K562 (cell line): ENCODE measurements around the gene ALDH9A1. TPM values are rescaled to one million over a fixed set of nuclear protein-coding genes. Genes with fewer than 3 reads are reported as not detected.

ENCODE experiments used
- ATAC-seq: fragments of 200-7000 bp; cut with Tn5 transposase; 3 replicates; pipeline ENCODE4 v1.9.1; 2020; ENCODE audit warnings: moderate library complexity
- BruUV-seq: library from RNA; stranded (reverse); fragments of 400-500 nt; replicated peaks from 2 replicates; lab custom pipeline; 2021; lab: Mats Ljungman, UMichigan
- CTCF ChIA-PET: fragments of 300-600 bp; formaldehyde crosslinking; extraction: SDS; loops from one replicate; lab custom pipeline; 2021; ENCODE audit warnings: low intra/inter-chr PET ratio; lab: Yijun Ruan, JAX
- POLR2A ChIA-PET: fragments of 300-600, 350-650 bp; sonication (Branson Sonifier 250); formaldehyde crosslinking; extraction: SDS; loops from one replicate; lab custom pipeline; 2021; ENCODE audit warnings: antibody characterized with exemption, inconsistent platforms; lab: Yijun Ruan, JAX
- DNase-seq, 4 experiments: peaks; one replicate each; pipeline versions ENCODE4 v3.0.0 to v3.0.0-alpha.2; 2011 to 2018; ENCODE audit warnings: low spot score in 3 of 4, mixed read lengths in 3 of 4; ENCODE audit errors: extremely low read depth in 1 of 4
- FAIRE-seq: peaks from 2 replicates; lab custom pipeline; 2011; peaks lifted over from hg19 to GRCh38; lab: Jason Lieb, UNC
- H2AFZ ChIP-seq: 2 replicates; pipeline ENCODE4 v1.6.0; 2011; ENCODE audit warnings: low read depth, low read length, control low read depth, inconsistent platforms
- H3K27ac ChIP-seq: fragments of 200-600 bp; 3 replicates; pipeline ENCODE4 v1.8.0; 2011; ENCODE audit warnings: low read depth, mild to moderate bottlenecking, control low read depth, inconsistent platforms, low read length, moderate library complexity, mixed read lengths; ENCODE audit errors: extremely low read depth
- H3K27me3 ChIP-seq, 2 experiments: fragments of 300-600 bp in 1 of 2; 2 replicates in 1 of 2; 3 replicates in 1 of 2; pipeline versions ENCODE4 v1.6.0 to v1.8.0; 2011; ENCODE audit warnings: inconsistent platforms in 2 of 2, low read length in 2 of 2, mild to moderate bottlenecking in 1 of 2, mixed read lengths in 1 of 2, moderate library complexity in 1 of 2; ENCODE audit not compliant: control insufficient read depth in 2 of 2, insufficient read depth in 2 of 2
- H3K36me3 ChIP-seq: fragments of 300-600 bp; 3 replicates; pipeline ENCODE4 v1.8.0; 2011; ENCODE audit warnings: mild to moderate bottlenecking, low read length, inconsistent platforms; ENCODE audit not compliant: control insufficient read depth, insufficient read depth
- H3K4me1 ChIP-seq, 2 experiments: fragments of 200-600 bp in 1 of 2; replicated peaks in 1 of 2; 2 replicates in 1 of 2; 3 replicates in 1 of 2; pipeline versions ENCODE4 v1.5.1 to v1.8.0; 2011; ENCODE audit warnings: inconsistent platforms in 2 of 2, low read length in 2 of 2, mild to moderate bottlenecking in 1 of 2, mixed read lengths in 1 of 2, moderate library complexity in 1 of 2; ENCODE audit not compliant: control insufficient read depth in 2 of 2, insufficient read depth in 2 of 2
- H3K4me2 ChIP-seq: 2 replicates; pipeline ENCODE4 v1.6.1; 2011; ENCODE audit warnings: low read length, control low read depth, inconsistent platforms, mixed read lengths; ENCODE audit not compliant: insufficient read depth
- H3K4me3 ChIP-seq: fragments of 200-600 bp; sonication (generic), shearing (Covaris generic); 2 replicates; pipeline ENCODE4 v1.5.1; 2016; ENCODE audit warnings: control low read depth, inconsistent platforms
- H3K79me2 ChIP-seq: fragments of 200-600 bp; 3 replicates; pipeline ENCODE4 v1.8.0; 2011; ENCODE audit warnings: low read length, inconsistent platforms; ENCODE audit not compliant: control insufficient read depth, insufficient read depth
- H3K9ac ChIP-seq, 2 experiments: 2 replicates each; pipeline versions ENCODE4 v1.6.0 to v1.6.1; 2011; ENCODE audit warnings: low read depth in 2 of 2, low read length in 2 of 2, control low read depth in 1 of 2, inconsistent platforms in 1 of 2, mild to moderate bottlenecking in 1 of 2, mixed read lengths in 1 of 2; ENCODE audit not compliant: insufficient read depth in 1 of 2
- H3K9me1 ChIP-seq: one replicate; pipeline ENCODE4 v1.6.0; 2011; ENCODE audit warnings: inconsistent platforms, mild to moderate bottlenecking, low read length, moderate library complexity; ENCODE audit not compliant: control insufficient read depth, insufficient read depth
- H3K9me3 ChIP-seq: replicated peaks from 2 replicates; pipeline ENCODE4 v1.5.1; 2011; ENCODE audit warnings: low read depth, low read length, inconsistent platforms; ENCODE audit not compliant: control insufficient read depth, insufficient read depth
- H4K20me1 ChIP-seq: replicated peaks from 2 replicates; pipeline ENCODE4 v1.6.1; 2011; ENCODE audit warnings: low read length, inconsistent platforms, mixed read lengths; ENCODE audit not compliant: control insufficient read depth, insufficient read depth
- ATF1 ChIP-seq, 2 experiments: fragments of 450-650 bp in 1 of 2; IDR thresholded peaks; 2 replicates each; pipeline ENCODE4 v1.6.1; 2016; ENCODE audit warnings: missing compliant biosample characterization in 1 of 2, missing genetic modification characterization in 1 of 2
- CXXC5 ChIP-seq: fragments of 250-450 bp; sonication (Bioruptor Pico); IDR thresholded peaks from 2 replicates; pipeline ENCODE4 v1.8.0; 2022; ENCODE audit warnings: inconsistent platforms, mild to moderate bottlenecking, moderate library complexity
- IRF9 ChIP-seq: fragments of 450-650 bp; IDR thresholded peaks from 2 replicates; pipeline ENCODE4 v1.6.1; 2016; ENCODE audit warnings: missing biosample characterization, missing genetic modification characterization
- SIN3A ChIP-seq, 2 experiments: fragments of 150-350 bp in 1 of 2; IDR thresholded peaks; 2 replicates each; pipeline ENCODE4 v1.6.1; 2011 to 2016; ENCODE audit warnings: borderline replicate concordance in 2 of 2, low read depth in 2 of 2, low read length in 2 of 2, mild to moderate bottlenecking in 2 of 2, moderate library complexity in 2 of 2; ENCODE audit not compliant: control insufficient read depth in 1 of 2
- ZBED1 ChIP-seq: IDR thresholded peaks from 2 replicates; pipeline ENCODE4 v1.6.1; 2014
- ZBTB26 ChIP-seq: fragments of 450-650 bp; formaldehyde crosslinking; IDR thresholded peaks from 2 replicates; pipeline ENCODE4 v1.4.0; 2022; ENCODE audit warnings: missing genetic modification characterization
- ZNF12 ChIP-seq: sonication (generic); formaldehyde crosslinking; IDR thresholded peaks from 2 replicates; pipeline ENCODE4 v1.4.0; 2020; ENCODE audit warnings: mild to moderate bottlenecking, missing genetic modification reagents
- WGBS: fragments of 100-300 bp; shearing (Covaris generic); methylation state at CpG from one replicate; pipeline ENCODE4 v1.1.6; 2016; ENCODE audit warnings: low coverage, mixed read lengths; ENCODE audit not compliant: insufficient coverage; ENCODE audit errors: missing lambda C conversion rate; 5-methylcytosine and 5-hydroxymethylcytosine counted together
- in situ Hi-C: fragments of 300-500 bp; cut with MboI; formaldehyde crosslinking; loops from 4 replicates; pipeline ENCODE4 v1.15.0; 2018; ENCODE audit warnings: inconsistent platforms, mixed read lengths
- intact Hi-C: fragments of 100-400 bp; cut with micrococcal nuclease; formaldehyde crosslinking; loops from 2 replicates; pipeline ENCODE4 v1.14.2; 2022
- polyA plus RNA-seq, 8 experiments: library from polyadenylated mRNA; depleted of rRNA in 4 of 8; stranded (reverse) in 5 of 8; unstranded in 3 of 8; fragments of >200 nt; fragmentation: Nextera tagmentation in 2 of 8; fragmentation: Illumina TruSeq in 1 of 8; extraction: Ambion mirVana in 2 of 8; extraction: Trizol in 1 of 8; gene quantifications; 2 replicates each; pipeline versions ENCODE4 v1.2.1 to v1.2.3, GENCODE V29; 2011 to 2014; ENCODE audit warnings: inconsistent platforms in 1 of 8, missing spikeins in 1 of 8
- total RNA-seq, 7 experiments: library from RNA; depleted of rRNA in 6 of 7; stranded (reverse); fragments of >200 nt in 6 of 7; fragmentation: Illumina TruSeq in 2 of 7; extraction: Trizol in 2 of 7; gene quantifications; 2 replicates each; pipeline versions ENCODE4 v1.2.1 to v1.2.3, GENCODE V29; 2011 to 2021; ENCODE audit warnings: low replicate concordance in 1 of 7

The ALDH9A1 gene
- total and polyA plus RNA-seq, 9 of the 15 experiments (the other 6 are each of a cell fraction or from before 2014, with no cell fraction given), result 26.5 to 54.3 (median 39.2) TPM

- no peak overlapping the region for H3K9ac ChIP-seq
- DNase-seq (no peak), ATAC-seq (no peak), FAIRE-seq (no peak)
- H3K36me3 ChIP-seq, result peaks cover 28% of the 10 kb centered on the region; the same call in 2 of the 3 replicates
- no peak overlapping the region for H3K4me2 ChIP-seq
- in situ Hi-C loops (no loop called here), intact Hi-C loops (no loop called here)
- no peaks in the 10 kb centered on the region for H3K9me3 ChIP-seq
- ChIA-PET POLR2A (interaction anchor here (1.0 kb wide), 1 partner anchor 10 kb away, joined by 5 read pairs; the partner anchor contains the start of gene ALDH9A1), CTCF (no interaction called here)
- H3K9me1 ChIP-seq, result no peaks in the 10 kb centered on the region
- no peaks in the 10 kb centered on the region; a peak in 2 of 5 replicates for H3K4me1 ChIP-seq
- no peak overlapping the region for H2AFZ ChIP-seq
- H4K20me1 ChIP-seq, result no peaks in the 10 kb centered on the region
- H3K27ac ChIP-seq, result no peak overlapping the region
- WGBS, result 87% methylated on average over 5 of the region's 5 CpGs
- TF ChIP-seq ZBTB26 (CRISPR knock-in tag) (no peak), ATF1 (CRISPR knock-in tag; IDR thresholded peaks at IDR 0.05) (no peak), ATF1 (tag; IDR thresholded peaks at IDR 0.05) (no peak), ZBED1 (no peak), IRF9 (tag) (no peak), CXXC5 (CRISPR knock-in tag) (no peak), SIN3A (IDR thresholded peaks at IDR 0.05; ENCODE audit: borderline replicate concordance in 2 of 2, control insufficient read depth in 1 of 2, low read depth in 2 of 2, low read length in 2 of 2) (no peak), ZNF12 (no peak)
- peaks cover 23% of the 10 kb centered on the region; the same call in 1 of the 3 replicates for H3K79me2 ChIP-seq
- H3K4me3 ChIP-seq, result no peak overlapping the region
- no peaks in the 10 kb centered on the region for H3K27me3 ChIP-seq
- no TSS peak for BruUV-seq
Observed at GRCh38 chr1:165688046-165688445, 10.3 kb downstream of the ALDH9A1 start.
